ENCODE measurements around the gene KCNH2. TPM values are rescaled to one million over a fixed set of nuclear protein-coding genes. Genes with fewer than 3 reads are reported as not detected.

The KCNH2 gene
- total RNA-seq, 1 experiment from 2014 or later: 1.5 TPM

DNA sequence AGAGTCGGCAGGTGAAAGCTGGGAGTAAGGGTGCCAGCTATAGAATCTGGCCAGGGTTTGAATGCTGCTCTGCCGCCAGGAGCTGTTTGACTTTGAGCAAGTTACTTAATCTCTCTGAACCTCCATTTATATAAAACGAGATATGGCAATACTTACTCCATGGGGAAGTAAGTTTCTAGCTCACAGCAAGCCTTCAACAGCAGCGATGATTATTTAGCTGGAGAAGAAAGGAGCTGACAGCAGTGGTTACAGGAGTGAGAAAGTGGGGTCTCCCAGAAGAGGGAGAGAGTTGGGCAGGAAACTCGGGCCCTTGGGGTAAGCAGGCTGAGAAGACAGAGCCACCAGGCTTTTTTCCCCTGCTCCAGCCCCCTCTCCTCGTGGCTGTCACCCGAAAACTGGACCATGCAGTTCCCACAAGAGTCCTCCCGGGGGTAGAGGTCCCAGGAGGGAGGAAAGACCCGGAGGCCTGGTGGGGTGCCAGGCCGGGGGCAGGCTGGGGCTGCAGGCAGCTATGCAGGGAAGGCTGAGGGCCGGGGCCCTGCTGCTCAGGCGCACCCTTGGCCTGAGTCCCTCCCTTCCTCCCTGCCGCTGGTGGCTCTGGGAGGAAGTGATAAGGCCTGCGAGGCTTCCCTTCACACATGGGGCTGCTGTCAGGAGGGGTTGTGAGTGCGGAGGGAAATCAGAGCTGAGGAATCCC, 16.2 kb upstream of the KCNH2 start:
- no peak overlapping the region for H3K4me3 ChIP-seq (ENCODE audit: low read depth, low read length, poor library complexity, severe bottlenecking)
- DNase-seq (ENCODE audit: low spot score): no peak
- ChIA-PET CTCF (interaction anchor here (0.6 to 1.1 kb wide), 2 partner anchors 8 to 11 kb away, joined by 3 to 5 read pairs; no protein-coding TSS in a partner anchor), POLR2A (ENCODE audit: low non-redundant PET) (no interaction called here)
- TF ChIP-seq EZH2 (IDR thresholded peaks at IDR 0.05; ENCODE audit: borderline replicate concordance, low read depth, low read length, poor library complexity, severe bottlenecking): no peak
- TF ChIP-seq, protein P1, sequence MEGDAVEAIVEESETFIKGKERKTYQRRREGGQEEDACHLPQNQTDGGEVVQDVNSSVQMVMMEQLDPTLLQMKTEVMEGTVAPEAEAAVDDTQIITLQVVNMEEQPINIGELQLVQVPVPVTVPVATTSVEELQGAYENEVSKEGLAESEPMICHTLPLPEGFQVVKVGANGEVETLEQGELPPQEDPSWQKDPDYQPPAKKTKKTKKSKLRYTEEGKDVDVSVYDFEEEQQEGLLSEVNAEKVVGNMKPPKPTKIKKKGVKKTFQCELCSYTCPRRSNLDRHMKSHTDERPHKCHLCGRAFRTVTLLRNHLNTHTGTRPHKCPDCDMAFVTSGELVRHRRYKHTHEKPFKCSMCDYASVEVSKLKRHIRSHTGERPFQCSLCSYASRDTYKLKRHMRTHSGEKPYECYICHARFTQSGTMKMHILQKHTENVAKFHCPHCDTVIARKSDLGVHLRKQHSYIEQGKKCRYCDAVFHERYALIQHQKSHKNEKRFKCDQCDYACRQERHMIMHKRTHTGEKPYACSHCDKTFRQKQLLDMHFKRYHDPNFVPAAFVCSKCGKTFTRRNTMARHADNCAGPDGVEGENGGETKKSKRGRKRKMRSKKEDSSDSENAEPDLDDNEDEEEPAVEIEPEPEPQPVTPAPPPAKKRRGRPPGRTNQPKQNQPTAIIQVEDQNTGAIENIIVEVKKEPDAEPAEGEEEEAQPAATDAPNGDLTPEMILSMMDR (conservative IDR thresholded peaks at IDR 0.05; ENCODE audit: low read depth, low read length): no peak
- no peak overlapping the region for H3K27ac ChIP-seq (ENCODE audit: low read depth, low read length, poor library complexity, severe bottlenecking)
- intact Hi-C loops (cut with micrococcal nuclease; ENCODE audit: unreplicated experiment): no loop called here
- peaks cover 4% of the 10 kb centered on the region for H3K4me1 ChIP-seq (ENCODE audit: insufficient read depth, low read length, poor library complexity, severe bottlenecking)
- no peaks in the 10 kb centered on the region for H3K36me3 ChIP-seq (ENCODE audit: insufficient read depth, low read length, poor library complexity, severe bottlenecking)
- no peaks in the 10 kb centered on the region for H3K27me3 ChIP-seq (replicated peaks; ENCODE audit: insufficient read depth, low read depth, low read length, poor library complexity)
- BruUV-seq (replicated peaks): no TSS peak
- no peaks in the 10 kb centered on the region for H3K9me3 ChIP-seq (ENCODE audit: low read depth, low read length, poor library complexity, severe bottlenecking)

DNA sequence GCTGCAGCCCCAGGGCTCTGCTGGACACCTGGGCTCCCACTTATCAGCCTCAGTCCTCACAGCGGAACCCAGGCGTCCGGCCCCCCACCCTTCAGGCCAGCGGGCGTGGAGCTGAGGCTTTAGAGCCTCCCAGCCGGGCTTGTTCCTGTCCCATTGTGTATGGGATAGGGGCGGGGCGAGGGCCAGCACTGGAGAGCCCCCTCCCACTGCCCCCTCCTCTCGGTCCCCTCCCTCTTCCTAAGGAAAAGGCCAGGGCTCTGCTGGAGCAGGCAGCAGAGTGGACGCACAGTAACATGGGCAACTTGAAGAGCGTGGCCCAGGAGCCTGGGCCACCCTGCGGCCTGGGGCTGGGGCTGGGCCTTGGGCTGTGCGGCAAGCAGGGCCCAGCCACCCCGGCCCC, 15.4 kb upstream of the KCNH2 start:
- CTCF ChIA-PET: no interaction called here
- no peak for TF ChIP-seq EZH2 (IDR thresholded peaks at IDR 0.05; ENCODE audit: borderline replicate concordance, low read depth, low read length, poor library complexity, severe bottlenecking)
- TF ChIP-seq, protein P1 (conservative IDR thresholded peaks at IDR 0.05; ENCODE audit: low read depth, low read length): no peak
- Histone ChIP-seq H3K4me3 (ENCODE audit: low read depth, low read length, poor library complexity, severe bottlenecking) (no peak overlapping the region), H3K27ac (ENCODE audit: low read depth, low read length, poor library complexity, severe bottlenecking) (no peak overlapping the region), H3K27me3 (replicated peaks; ENCODE audit: insufficient read depth, low read depth, low read length, poor library complexity) (no peaks in the 10 kb centered on the region), H3K4me1 (ENCODE audit: insufficient read depth, low read length, poor library complexity, severe bottlenecking) (peaks cover 4% of the 10 kb centered on the region), H3K36me3 (ENCODE audit: insufficient read depth, low read length, poor library complexity, severe bottlenecking) (no peaks in the 10 kb centered on the region), H3K9me3 (ENCODE audit: low read depth, low read length, poor library complexity, severe bottlenecking) (no peaks in the 10 kb centered on the region)
- POLR2A ChIA-PET (ENCODE audit: low non-redundant PET): no interaction called here
- no peak for DNase-seq (ENCODE audit: low spot score)
- intact Hi-C loops (cut with micrococcal nuclease; ENCODE audit: unreplicated experiment): no loop called here
- BruUV-seq (replicated peaks): no TSS peak

DNA sequence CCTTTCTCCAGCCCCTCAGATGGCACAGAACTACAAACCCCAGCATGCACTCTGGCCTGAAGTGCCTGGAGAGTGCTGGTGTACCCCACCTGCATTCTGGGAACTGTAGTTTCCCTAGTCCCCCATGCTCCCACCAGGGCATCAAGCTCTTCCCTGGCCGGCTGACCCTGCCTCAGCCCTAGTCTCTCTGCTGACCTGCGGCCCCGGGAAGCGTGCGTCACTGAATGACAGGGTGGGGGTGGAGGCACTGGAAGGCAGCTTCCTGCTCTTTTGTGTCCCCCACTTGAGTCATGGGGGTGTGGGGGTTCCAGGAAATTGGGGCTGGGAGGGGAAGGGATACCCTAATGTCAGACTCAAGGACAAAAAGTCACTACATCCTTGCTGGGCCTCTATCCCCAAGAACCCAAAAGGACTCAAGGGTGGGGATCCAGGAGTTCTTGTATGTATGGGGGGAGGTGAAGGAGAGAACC, 14.7 kb upstream of the KCNH2 start:
- peak; percentile 48 for DNase-seq (ENCODE audit: low spot score)
- TF ChIP-seq, protein P1 (conservative IDR thresholded peaks at IDR 0.05; ENCODE audit: low read depth, low read length): no peak
- no peak for TF ChIP-seq EZH2 (IDR thresholded peaks at IDR 0.05; ENCODE audit: borderline replicate concordance, low read depth, low read length, poor library complexity, severe bottlenecking)
- POLR2A ChIA-PET (ENCODE audit: low non-redundant PET): no interaction called here
- intact Hi-C loops (cut with micrococcal nuclease; ENCODE audit: unreplicated experiment): no loop called here
- Histone ChIP-seq H3K36me3 (ENCODE audit: insufficient read depth, low read length, poor library complexity, severe bottlenecking) (no peaks in the 10 kb centered on the region), H3K4me1 (ENCODE audit: insufficient read depth, low read length, poor library complexity, severe bottlenecking) (peaks cover 4% of the 10 kb centered on the region), H3K9me3 (ENCODE audit: low read depth, low read length, poor library complexity, severe bottlenecking) (no peaks in the 10 kb centered on the region), H3K4me3 (ENCODE audit: low read depth, low read length, poor library complexity, severe bottlenecking) (no peak overlapping the region), H3K27me3 (replicated peaks; ENCODE audit: insufficient read depth, low read depth, low read length, poor library complexity) (no peaks in the 10 kb centered on the region), H3K27ac (ENCODE audit: low read depth, low read length, poor library complexity, severe bottlenecking) (no peak overlapping the region)
- CTCF ChIA-PET: no interaction called here
- BruUV-seq (replicated peaks): no TSS peak
